GM18951 (cell line): ENCODE data around the gene FNIP2.
"Not testable (repeated sequence)": the region's sequence is repeated elsewhere in the genome, so short reads cannot be mapped to it uniquely, and the experiment has no call there.

Experiments
- POLR2A ChIP-seq: IDR thresholded peaks from 4 replicates; pipeline ENCODE4 v1.6.1; 2011; ENCODE audit warnings: mild to moderate bottlenecking; ENCODE audit not compliant: insufficient read length, insufficient read depth; ENCODE audit errors: extremely low read depth
- in situ Hi-C: fragments of 300-500 bp; cut with MboI; formaldehyde crosslinking; loops from one replicate; pipeline ENCODE4 v1.12.0; 2022; ENCODE audit warnings: low sequenced_read_pairs, mixed read lengths, inconsistent platforms; ENCODE audit not compliant: unreplicated experiment

FNIP2 gene

DNA sequence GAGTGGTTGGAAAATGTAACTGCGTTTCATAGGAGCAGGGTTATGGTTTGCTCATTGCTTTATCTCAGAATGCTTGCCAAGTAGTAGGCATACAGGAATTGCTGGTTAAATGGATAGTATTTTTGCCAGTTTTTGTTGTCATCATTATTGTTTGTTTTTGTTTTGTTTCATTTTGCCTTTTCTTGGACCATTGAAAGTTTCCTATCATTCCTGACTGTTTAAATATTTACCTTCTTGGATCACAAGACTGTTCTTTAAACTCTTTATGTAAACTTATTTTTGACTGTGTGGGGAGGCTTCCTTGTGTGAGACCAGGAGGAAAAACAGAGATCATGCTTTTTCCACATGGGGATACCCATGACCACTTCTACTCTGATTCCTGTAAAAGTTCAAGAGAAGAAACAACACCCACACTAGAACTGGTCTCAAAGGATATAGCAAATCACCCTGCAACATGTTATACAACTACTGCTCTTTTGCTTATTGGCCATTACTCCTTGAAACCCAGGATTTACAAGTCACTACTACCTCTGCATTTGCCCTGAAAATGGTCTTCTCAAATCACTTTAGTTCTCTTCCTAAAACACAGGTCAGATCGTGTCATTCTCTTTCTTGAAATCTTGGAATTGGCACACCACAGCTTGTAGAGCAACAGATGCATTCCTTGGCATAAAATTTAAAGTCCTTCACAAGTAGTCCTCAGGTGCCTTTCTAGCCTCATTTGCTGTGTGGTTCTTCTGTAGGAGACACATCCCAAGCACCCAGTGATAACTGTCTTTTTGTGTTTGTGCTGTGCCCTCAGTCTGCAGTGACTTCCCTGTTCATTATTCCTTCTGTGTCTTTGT is 51.3 kb downstream of the FNIP2 start:
- no peak for TF ChIP-seq POLR2A
- in situ Hi-C loops = no loop called here

DNA sequence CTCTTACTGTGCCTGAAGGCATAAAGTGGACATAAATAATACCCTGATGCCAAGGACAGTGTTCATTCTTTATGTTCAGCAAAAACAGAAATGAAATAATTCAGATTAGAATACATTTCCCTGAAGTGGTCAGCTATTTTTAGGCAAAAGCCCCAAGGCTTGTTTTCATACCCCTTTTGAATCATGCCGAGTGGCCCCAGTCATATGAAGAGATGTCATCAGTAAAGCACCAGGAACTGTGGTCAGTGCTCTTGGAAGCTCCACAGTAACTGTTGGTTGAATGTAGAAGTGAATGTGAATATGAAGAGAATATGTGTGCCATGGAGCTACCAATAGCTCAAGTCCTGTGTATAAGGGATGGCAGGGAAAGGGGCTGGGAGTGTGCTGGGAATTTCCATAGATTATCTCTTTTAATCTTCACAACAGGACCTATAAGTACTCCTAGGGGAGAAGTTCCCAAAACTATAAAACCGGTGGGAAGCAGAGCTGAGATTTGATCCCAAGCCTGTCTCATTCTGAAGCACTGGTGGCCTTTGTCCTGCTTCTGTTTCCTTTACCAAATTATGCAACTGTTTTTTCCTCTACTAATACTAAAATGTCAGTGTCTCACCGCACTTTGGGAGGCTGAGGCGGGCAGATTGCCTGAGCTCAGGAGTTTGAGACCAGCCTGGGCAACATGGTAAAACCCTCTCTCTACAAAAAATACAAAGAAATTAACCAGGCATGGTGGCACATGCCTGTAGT is 52.6 kb downstream of the FNIP2 start:
- TF ChIP-seq POLR2A = no peak
- in situ Hi-C loops = no loop called here

DNA sequence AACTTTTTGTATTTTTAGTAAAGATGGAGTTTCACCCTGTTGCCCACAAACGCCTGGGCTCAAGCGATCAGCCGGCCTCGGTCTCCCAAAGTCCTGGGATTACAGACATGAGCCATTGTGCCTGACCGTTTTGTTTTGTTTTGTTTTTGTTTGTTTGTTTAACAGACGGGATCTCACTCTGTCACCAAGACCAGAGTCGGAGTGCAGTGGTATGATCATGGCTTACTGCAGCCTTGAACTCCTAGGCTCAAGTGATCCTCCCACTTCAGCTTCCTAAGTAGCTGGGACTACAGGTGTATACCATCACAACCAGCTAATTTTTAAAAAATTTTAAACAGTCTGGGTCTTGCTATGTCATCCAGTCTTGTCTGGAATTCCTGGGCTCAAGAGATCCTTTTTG is 53.5 kb downstream of the FNIP2 start:
- in situ Hi-C loops = no loop called here
- no peak for TF ChIP-seq POLR2A

DNA sequence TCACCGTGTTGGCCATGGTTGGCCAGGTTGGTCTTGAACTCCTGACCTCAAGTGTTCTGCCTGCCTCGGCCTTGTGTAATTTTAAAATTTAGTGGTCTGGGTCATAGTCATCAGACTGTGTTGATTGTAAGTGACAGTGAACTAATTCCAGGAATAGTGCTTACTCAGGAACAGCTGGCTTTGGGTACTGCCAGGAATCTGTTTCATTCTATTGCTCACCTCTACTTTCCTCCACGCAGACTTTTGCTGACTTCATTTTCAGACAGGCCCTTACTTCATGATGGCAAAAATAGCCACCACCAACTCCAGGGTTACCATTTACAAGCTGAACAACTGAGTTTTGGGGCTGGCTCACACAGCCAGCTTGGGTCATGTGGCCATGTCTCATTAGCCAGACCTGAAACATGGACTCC is 54.6 kb downstream of the FNIP2 start:
- no peak for TF ChIP-seq POLR2A
- in situ Hi-C loops = no loop called here

DNA sequence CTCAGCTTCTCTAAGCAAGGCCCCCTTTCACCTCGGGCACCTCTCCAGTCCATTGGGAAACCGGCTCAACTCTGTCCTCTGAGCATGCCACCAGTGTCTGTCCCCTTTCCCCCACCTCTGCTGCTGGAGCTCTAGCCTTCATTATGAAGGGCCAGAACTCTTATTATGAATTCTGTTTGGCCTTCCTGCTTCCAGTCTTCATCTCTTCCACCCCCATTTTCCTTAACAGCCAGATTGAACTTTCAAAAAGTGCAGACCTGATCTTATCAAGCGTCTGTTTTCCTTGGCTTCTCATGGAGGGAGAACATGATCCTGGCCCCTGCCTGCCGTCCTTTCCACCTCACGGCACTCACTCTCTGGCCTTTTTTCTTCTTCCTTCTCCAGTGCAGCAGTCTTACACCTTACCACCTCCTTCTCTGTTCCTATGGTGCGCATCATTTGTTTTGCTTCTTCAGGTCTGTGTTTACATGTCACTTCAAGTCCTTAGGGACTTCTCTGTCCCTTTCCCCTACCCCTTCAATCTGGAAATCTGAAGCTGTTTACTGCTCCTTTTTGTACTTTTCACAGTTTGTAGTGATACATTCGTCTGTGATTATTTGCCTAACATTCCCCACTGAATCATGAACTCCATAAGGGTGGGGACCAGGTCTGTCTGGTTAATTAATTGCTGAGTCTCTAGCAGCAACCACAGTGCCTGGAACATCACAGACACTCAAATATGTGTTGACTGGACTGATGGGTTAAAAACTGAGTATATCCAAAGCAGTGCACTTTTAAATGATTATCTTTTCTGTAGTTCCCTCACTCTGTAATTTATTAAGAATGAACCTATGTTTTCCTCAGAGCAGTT is 55.8 kb downstream of the FNIP2 start:
- in situ Hi-C loops = no loop called here
- TF ChIP-seq POLR2A = no peak

DNA sequence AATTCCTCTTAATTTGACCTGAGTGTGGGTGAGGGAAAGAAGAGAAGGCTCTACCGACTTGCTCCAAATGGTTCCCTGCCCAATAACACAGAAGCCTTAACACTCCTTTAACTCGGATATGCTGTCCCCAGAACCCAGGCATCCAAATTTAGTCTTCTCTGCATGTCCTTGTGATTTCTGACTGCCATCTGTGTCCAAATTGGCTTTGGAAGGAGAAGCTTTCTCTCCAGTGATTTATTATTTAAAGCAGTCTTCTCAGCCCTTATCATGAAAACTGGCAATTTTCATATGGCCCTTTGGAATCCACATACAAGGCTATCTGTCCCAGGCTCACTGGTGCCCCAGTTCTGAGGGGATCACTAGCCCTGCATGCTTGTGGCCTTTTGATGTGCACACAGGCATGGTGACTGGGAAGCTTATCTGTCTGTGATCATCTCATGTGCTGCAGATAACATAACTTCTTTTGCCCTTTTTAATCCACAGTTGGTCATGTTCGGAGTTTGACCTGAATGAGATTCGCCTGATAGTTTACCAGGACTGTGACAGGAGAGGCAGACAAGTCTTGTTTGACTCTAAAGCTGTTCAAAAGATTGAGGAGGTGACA is 56.7 kb downstream of the FNIP2 start:
- in situ Hi-C loops = no loop called here
- no peak for TF ChIP-seq POLR2A

DNA sequence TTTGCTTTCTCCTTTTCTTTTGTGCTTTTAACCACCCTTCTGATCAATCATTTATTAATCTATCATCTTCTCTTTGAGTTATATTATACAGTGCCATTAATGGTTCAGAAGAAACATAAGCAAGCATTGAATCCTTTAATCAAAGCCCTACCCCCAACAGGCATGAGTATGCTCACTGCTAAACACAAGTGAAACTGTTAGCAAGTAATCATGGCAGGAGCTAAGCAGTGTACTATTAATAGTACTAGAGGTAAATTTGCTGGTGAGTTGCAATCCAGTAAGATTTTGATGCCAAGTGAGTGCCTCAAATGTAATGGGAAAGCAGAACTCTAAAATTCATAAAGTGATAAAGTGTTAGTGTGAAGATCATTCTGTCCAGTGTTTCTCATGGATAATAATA is 57.2 kb downstream of the FNIP2 start:
- in situ Hi-C loops = no loop called here
- no peak for TF ChIP-seq POLR2A

DNA sequence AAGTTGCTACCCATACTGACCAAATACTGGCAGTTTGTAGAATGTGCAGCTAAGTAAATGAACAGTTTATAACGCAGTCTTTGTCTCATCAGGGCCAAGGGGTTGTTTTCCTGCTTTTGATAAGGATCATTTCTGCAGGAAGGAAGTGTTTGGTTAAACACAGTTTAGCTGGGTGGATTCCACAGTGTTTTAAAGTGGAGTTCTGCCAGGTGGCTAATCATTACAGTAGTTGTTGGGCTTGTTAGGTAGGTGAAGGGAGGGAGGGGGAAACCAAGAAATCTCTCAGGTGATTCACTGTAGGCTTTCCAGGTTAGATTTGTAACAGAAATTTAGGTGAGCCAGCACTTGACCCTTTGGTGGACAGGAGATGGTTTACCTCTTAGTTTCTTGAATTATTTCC is 58.1 kb downstream of the FNIP2 start:
- in situ Hi-C loops = no loop called here
- TF ChIP-seq POLR2A = no peak

DNA sequence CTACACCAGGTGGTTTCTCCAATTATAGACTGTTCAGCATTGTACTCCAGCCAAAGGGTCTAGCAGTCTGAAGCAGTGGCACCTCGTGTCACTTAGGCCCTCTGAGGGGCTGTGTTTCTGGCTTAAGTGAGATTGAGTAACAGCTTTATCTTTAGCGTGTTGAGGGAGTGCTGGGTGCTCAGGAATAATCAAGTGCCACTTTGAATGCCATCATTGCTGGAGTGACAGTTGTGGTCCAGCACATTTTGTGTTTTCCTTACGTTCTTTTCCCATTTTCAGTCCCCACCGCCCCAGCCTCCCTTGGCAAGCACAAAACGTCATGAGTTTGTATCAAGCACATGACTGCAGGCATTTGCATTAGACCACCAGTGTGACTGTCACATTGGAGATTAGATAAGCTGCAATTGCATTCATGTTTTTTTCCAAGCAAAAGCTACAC is 58.7 kb downstream of the FNIP2 start:
- in situ Hi-C loops = no loop called here
- TF ChIP-seq POLR2A = no peak

DNA sequence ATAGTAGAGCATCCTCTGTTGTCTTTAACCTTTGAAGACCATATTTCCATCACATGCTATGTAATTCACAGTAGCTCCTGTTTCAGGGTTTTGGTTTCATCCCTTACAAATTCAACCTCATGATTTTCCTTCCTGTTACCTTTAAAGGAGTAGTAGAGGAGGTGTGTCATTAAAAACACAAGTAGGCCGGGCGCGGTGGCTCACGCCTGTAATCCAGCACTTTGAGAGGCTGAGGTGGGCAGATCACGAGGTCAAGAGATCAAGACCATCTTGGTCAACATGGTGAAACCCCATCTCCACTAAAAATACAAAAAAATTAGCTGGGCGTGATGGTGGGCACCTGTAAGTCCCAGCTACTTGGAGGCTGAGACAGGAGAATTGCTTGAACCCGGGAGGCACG is 59.3 kb downstream of the FNIP2 start:
- in situ Hi-C loops = not testable (repeated sequence)

DNA sequence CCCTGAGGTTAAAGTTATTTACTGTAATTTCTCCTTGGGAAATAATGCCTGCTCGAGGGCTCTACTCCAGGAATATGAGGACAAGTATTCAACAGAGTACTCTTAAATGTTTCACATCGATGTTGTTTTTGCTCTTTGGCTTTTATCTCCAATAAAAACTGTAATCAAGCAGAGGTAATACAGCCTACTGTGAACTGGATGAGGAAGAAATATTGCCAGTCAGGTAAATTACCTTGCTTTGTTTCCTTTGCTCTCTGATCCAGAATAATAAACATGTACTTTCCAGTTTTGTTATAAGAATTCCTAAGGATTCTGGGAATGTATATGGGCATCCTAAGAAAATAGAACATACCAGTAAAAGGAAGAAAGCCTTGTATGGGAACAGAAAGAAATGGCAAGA is 60.4 kb downstream of the FNIP2 start:
- in situ Hi-C loops = no loop called here
- no peak for TF ChIP-seq POLR2A

DNA sequence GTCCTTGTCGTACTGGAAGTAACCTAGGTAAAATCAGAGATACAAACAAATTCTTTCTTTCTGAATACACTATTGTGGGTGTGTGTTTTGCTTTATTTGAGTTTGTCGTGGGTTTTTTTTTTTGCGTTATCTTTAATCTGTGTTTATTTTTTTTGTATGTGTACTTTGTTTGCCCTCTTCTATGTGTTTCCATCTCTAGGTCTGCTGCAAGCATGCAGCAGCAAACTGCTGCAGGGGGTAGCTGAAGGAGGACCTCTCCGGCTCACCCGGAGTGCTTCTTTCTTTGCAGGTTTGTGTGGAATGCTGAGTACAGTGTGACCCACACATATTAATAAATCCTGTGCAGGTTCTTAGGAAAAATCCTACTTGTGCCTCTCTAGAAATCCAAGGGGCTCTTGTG is 64.8 kb downstream of the FNIP2 start:
- in situ Hi-C loops = no loop called here

More for the DNA sequence above, 64.8 kb downstream of the FNIP2 start:
- no peak for TF ChIP-seq POLR2A
